ENCODE data around the gene PF4V1. TPM values are rescaled to one million over a fixed set of nuclear protein-coding genes. Genes with fewer than 3 reads are reported as not detected.
"Not testable (repeated sequence)": the region's sequence is repeated elsewhere in the genome, so short reads cannot be mapped to it uniquely, and the experiment has no call there.

Gene PF4V1
- total and polyA plus RNA-seq, 2 of the 13 experiments (the other 11 are each of a cell fraction or from before 2014, with no cell fraction given): not detected

DNA sequence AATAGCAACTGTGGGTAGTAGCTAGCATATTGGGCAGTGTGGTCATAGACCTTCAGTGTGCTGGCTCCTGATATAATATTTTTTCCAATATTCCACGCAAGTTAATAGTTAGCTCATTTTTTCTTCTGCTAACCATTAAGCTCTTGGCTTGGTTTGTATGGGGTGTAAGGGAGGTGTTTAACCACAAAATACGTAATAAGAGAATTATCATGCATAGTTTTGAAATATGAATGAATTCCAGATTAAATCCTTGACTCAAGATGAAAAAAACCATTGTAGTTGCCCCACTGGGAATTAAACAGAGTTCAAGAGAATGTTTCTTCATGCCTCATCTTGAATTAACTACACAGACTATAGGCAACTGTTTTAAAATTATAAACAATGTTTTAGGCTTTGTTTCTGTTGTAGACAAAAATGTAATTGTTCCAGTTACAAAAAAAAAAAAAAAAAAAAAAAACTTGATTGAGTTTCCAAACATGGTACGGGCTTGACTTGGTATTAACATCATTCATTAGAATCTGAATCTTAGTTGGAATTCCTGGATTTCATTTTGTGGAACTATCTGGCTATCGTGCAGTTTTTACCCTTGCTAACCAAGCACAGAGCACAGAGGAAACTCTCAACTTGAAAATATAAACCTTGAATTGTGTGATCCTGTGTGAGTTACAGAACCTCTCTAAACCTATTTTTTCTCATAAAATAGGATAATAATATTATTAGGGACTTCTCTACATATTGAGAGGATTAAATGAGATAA is 44.5 kb downstream of the PF4V1 start:
- no peaks in the 10 kb centered on the region for H3K4me1 ChIP-seq (ENCODE audit: insufficient read depth, low read length)
- H3K4me2 ChIP-seq (ENCODE audit: low read depth, low read length): no peak overlapping the region
- no peak for TF ChIP-seq MED1 (CRISPR knock-in tag; IDR thresholded peaks at IDR 0.05)
- TF ChIP-seq ZNF761 (CRISPR knock-in tag; conservative IDR thresholded peaks at IDR 0.05): no peak
- no peak for TF ChIP-seq RARG (CRISPR knock-in tag; IDR thresholded peaks at IDR 0.05; ENCODE audit: low read depth)
- no peak for TF ChIP-seq FOXM1 (CRISPR knock-in tag; IDR thresholded peaks at IDR 0.05)
- TF ChIP-seq, protein P1, sequence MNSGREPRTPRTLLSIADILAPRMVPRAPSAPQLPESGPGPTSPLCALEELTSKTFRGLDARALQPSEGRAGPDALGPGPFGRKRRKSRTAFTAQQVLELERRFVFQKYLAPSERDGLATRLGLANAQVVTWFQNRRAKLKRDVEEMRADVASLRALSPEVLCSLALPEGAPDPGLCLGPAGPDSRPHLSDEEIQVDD (CRISPR knock-in tag; IDR thresholded peaks at IDR 0.05; ENCODE audit: borderline replicate concordance): no peak
- TF ChIP-seq ETV5 (CRISPR knock-in tag; IDR thresholded peaks at IDR 0.05; ENCODE audit: borderline replicate concordance): no peak
- ChIA-PET POLR2A (no interaction called here), CTCF (ENCODE audit: low intra/inter-chr PET ratio, low total read pairs) (no interaction called here)
- no peak overlapping the region for H3K9ac ChIP-seq (ENCODE audit: insufficient read depth, low read depth, low read length)
- DNase-seq (ENCODE audit: low spot score): no peak
- no peak overlapping the region for H3K4me3 ChIP-seq (replicated peaks in 1 of 3; ENCODE audit: insufficient read depth in 1 of 3, low read depth in 2 of 3, low read length in 3 of 3)
- H3K27ac ChIP-seq (ENCODE audit: extremely low read length, insufficient read depth, low read length): no peak overlapping the region
- no peaks in the 10 kb centered on the region for H3K9me3 ChIP-seq (ENCODE audit: low read length)
- H4K20me1 ChIP-seq (ENCODE audit: insufficient read depth, low read length): no peaks in the 10 kb centered on the region
- H3K27me3 ChIP-seq (ENCODE audit: control insufficient read depth in 1 of 2, insufficient read depth in 2 of 2, low read length in 2 of 2): no peaks in the 10 kb centered on the region
- BruUV-seq (replicated peaks): no TSS peak
- no peak for FAIRE-seq
- ATAC-seq: no peak
- no peaks in the 10 kb centered on the region for H3K36me3 ChIP-seq (replicated peaks in 1 of 2; ENCODE audit: control insufficient read depth in 1 of 2, insufficient read depth in 2 of 2, low read length in 2 of 2)
- H3K79me2 ChIP-seq (ENCODE audit: insufficient read depth, low read length): no peaks in the 10 kb centered on the region
- in situ Hi-C loops (cut with HindIII; ENCODE audit: extremely low pct_ligation_motif_present, low pct_unique_long_range_greater_than_20kb): no loop called here
- WGBS (ENCODE audit: low lambda C conversion rate): 11% methylated on average over 4 of the region's 4 CpGs
- no peak overlapping the region for H2AFZ ChIP-seq (ENCODE audit: low read length)
- intact Hi-C loops (cut with micrococcal nuclease; ENCODE audit: unreplicated experiment): no loop called here

DNA sequence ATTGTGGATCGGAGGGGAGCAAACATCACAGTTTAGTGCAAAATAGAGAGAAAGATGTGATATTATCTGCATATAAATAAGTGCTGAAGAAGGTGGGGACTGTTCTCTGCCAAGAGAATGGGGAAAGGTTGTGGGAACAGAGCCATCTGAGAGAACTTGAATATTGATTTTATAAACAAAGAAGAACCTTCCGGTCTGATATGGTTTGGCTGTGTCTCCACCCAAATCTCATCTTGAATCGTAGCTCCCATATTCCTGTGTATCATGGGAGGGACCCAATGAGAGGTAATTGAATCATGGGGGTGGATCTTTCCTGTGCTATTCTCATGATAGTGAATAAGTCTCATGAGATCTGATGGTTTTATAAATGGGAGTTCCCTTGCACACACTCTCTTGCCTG is 46.2 kb downstream of the PF4V1 start:
- H3K36me3 ChIP-seq (replicated peaks in 1 of 2; ENCODE audit: control insufficient read depth in 1 of 2, insufficient read depth in 2 of 2, low read length in 2 of 2); ATAC-seq; H4K20me1 ChIP-seq (ENCODE audit: insufficient read depth, low read length); H3K4me2 ChIP-seq (ENCODE audit: low read depth, low read length); H3K27ac ChIP-seq (ENCODE audit: extremely low read length, insufficient read depth, low read length); H3K4me3 ChIP-seq (replicated peaks in 1 of 3; ENCODE audit: insufficient read depth in 1 of 3, low read depth in 2 of 3, low read length in 3 of 3); H2AFZ ChIP-seq (ENCODE audit: low read length); BruUV-seq (replicated peaks); H3K79me2 ChIP-seq (ENCODE audit: insufficient read depth, low read length); DNase-seq (ENCODE audit: low spot score); CTCF ChIA-PET (ENCODE audit: low intra/inter-chr PET ratio, low total read pairs); H3K9me3 ChIP-seq (ENCODE audit: low read length); POLR2A ChIA-PET; intact Hi-C loops (cut with micrococcal nuclease; ENCODE audit: unreplicated experiment); in situ Hi-C loops (cut with HindIII; ENCODE audit: extremely low pct_ligation_motif_present, low pct_unique_long_range_greater_than_20kb); FAIRE-seq; H3K4me1 ChIP-seq (ENCODE audit: insufficient read depth, low read length); H3K27me3 ChIP-seq (ENCODE audit: control insufficient read depth in 1 of 2, insufficient read depth in 2 of 2, low read length in 2 of 2); H3K9ac ChIP-seq (ENCODE audit: insufficient read depth, low read depth, low read length): not testable (repeated sequence)
- 0% methylated on average over 3 of the region's 3 CpGs for WGBS (ENCODE audit: low lambda C conversion rate)
